ENCODE results near the gene TENM3.

GRCh38 chr4:182413550-182413949 lies 170.3 kb downstream of the TENM3 start:
- TF ChIP-seq CTCF (IDR thresholded peaks at IDR 0.05) (no peak), POLR2A (IDR thresholded peaks at IDR 0.05) (no peak)

Measured in lower leg skin (tissue), 3 donors.